K562 (cell line): ENCODE measurements around the gene EML2. TPM values are rescaled to one million over a fixed set of nuclear protein-coding genes. Genes with fewer than 3 reads are reported as not detected.
A peak's percentile ranks its signal among the peaks of the same experiment; 100 is the strongest.

ENCODE experiments used
- FOXK2 ChIP-seq, 2 experiments: fragments of 450-650 bp; IDR thresholded peaks in 1 of 2; conservative IDR thresholded peaks in 1 of 2; 2 replicates each; pipeline ENCODE4 v1.6.1; 2016; ENCODE audit warnings: low read depth in 2 of 2, mild to moderate bottlenecking in 1 of 2
- GABPB1 ChIP-seq: sonication (generic); formaldehyde crosslinking; IDR thresholded peaks from 2 replicates; pipeline ENCODE4 v1.8.0; 2022; ENCODE audit warnings: mild to moderate bottlenecking, missing genetic modification reagents
- NFIX ChIP-seq: fragments of 250-450 bp; sonication (Bioruptor Pico); IDR thresholded peaks from 2 replicates; pipeline ENCODE4 v1.4.0; 2020; ENCODE audit warnings: low read depth, mild to moderate bottlenecking, moderate library complexity
- PRDM10 ChIP-seq: fragments of 450-650 bp; IDR thresholded peaks from 2 replicates; pipeline ENCODE4 v1.6.1; 2018; ENCODE audit not compliant: partially characterized antibody
- VEZF1 ChIP-seq: fragments of 200-800 bp; sonication (Bioruptor generic); IDR thresholded peaks from 2 replicates; pipeline ENCODE4 v1.6.1; 2017; ENCODE audit warnings: missing genetic modification characterization, missing compliant biosample characterization
- polyA plus RNA-seq, 8 experiments: library from polyadenylated mRNA; depleted of rRNA in 4 of 8; stranded (reverse) in 5 of 8; unstranded in 3 of 8; fragments of >200 nt; fragmentation: Nextera tagmentation in 2 of 8; fragmentation: Illumina TruSeq in 1 of 8; extraction: Ambion mirVana in 2 of 8; extraction: Trizol in 1 of 8; gene quantifications; 2 replicates each; pipeline versions ENCODE4 v1.2.1 to v1.2.3, GENCODE V29; 2011 to 2014; ENCODE audit warnings: inconsistent platforms in 1 of 8, missing spikeins in 1 of 8
- total RNA-seq, 7 experiments: library from RNA; depleted of rRNA in 6 of 7; stranded (reverse); fragments of >200 nt in 6 of 7; fragmentation: Illumina TruSeq in 2 of 7; extraction: Trizol in 2 of 7; gene quantifications; 2 replicates each; pipeline versions ENCODE4 v1.2.1 to v1.2.3, GENCODE V29; 2011 to 2021; ENCODE audit warnings: low replicate concordance in 1 of 7
- TF ChIP-seq, protein P1 (sequence below): fragments of 450-650 bp; IDR thresholded peaks from 2 replicates; pipeline ENCODE4 v1.6.1; 2016; ENCODE audit warnings: mild to moderate bottlenecking, moderate library complexity
- TF ChIP-seq, protein P2 (sequence below), 2 experiments: fragments of 250-450 bp in 1 of 2; fragments of 450-650 bp in 1 of 2; sonication (Bioruptor Pico) in 1 of 2; IDR thresholded peaks; 2 replicates each; pipeline versions ENCODE4 v1.6.1 to v1.8.0; 2016 to 2021; ENCODE audit warnings: mild to moderate bottlenecking in 2 of 2, moderate library complexity in 2 of 2, missing compliant biosample characterization in 1 of 2, missing genetic modification characterization in 1 of 2

EML2 gene
- total and polyA plus RNA-seq, 9 of the 15 experiments (the other 6 are each of a cell fraction or from before 2014, with no cell fraction given) = 2.6 to 69.6 (median 24.8) TPM

DNA sequence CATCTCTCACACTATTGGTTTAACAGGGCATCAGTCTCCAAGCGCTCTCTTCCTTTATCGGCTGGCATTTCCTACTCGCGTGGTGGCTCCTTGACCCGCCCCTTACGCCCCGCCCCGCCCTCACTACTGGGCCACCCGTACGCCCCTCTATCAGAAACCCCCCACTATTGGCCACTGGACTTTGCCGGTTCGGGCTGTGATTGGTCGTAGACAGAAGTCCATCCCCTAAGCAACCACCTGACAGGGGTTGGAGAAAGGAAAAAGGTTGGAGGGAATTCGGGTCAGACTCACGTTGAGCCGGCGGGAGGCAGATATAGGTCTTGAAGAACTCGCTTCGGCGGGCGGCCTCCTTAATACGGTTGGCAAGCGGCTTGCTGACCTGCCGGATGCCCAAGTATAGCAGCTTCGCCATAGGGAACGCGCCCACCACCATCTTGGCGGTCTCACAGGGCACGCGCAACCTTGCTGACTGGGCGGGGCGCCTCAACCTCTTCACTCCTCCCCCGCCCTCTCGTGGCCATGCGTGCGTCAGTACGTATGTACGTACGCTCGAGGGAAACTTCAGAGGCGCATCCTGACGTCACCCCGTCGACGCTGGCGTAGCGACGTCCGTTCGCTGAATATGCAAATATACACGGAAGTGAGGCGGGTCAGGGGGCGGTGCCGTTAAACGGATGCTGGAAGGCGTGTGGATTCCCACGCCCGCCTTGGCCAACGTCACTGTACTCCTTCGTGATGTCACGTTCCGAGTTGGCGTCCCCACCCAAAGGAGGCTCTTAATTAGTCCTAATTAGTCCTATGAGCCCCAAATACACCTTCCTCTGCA, 54.7 kb downstream of the EML2 start, which contains the start of gene OPA3 (continued):
- TF ChIP-seq, protein P1, sequence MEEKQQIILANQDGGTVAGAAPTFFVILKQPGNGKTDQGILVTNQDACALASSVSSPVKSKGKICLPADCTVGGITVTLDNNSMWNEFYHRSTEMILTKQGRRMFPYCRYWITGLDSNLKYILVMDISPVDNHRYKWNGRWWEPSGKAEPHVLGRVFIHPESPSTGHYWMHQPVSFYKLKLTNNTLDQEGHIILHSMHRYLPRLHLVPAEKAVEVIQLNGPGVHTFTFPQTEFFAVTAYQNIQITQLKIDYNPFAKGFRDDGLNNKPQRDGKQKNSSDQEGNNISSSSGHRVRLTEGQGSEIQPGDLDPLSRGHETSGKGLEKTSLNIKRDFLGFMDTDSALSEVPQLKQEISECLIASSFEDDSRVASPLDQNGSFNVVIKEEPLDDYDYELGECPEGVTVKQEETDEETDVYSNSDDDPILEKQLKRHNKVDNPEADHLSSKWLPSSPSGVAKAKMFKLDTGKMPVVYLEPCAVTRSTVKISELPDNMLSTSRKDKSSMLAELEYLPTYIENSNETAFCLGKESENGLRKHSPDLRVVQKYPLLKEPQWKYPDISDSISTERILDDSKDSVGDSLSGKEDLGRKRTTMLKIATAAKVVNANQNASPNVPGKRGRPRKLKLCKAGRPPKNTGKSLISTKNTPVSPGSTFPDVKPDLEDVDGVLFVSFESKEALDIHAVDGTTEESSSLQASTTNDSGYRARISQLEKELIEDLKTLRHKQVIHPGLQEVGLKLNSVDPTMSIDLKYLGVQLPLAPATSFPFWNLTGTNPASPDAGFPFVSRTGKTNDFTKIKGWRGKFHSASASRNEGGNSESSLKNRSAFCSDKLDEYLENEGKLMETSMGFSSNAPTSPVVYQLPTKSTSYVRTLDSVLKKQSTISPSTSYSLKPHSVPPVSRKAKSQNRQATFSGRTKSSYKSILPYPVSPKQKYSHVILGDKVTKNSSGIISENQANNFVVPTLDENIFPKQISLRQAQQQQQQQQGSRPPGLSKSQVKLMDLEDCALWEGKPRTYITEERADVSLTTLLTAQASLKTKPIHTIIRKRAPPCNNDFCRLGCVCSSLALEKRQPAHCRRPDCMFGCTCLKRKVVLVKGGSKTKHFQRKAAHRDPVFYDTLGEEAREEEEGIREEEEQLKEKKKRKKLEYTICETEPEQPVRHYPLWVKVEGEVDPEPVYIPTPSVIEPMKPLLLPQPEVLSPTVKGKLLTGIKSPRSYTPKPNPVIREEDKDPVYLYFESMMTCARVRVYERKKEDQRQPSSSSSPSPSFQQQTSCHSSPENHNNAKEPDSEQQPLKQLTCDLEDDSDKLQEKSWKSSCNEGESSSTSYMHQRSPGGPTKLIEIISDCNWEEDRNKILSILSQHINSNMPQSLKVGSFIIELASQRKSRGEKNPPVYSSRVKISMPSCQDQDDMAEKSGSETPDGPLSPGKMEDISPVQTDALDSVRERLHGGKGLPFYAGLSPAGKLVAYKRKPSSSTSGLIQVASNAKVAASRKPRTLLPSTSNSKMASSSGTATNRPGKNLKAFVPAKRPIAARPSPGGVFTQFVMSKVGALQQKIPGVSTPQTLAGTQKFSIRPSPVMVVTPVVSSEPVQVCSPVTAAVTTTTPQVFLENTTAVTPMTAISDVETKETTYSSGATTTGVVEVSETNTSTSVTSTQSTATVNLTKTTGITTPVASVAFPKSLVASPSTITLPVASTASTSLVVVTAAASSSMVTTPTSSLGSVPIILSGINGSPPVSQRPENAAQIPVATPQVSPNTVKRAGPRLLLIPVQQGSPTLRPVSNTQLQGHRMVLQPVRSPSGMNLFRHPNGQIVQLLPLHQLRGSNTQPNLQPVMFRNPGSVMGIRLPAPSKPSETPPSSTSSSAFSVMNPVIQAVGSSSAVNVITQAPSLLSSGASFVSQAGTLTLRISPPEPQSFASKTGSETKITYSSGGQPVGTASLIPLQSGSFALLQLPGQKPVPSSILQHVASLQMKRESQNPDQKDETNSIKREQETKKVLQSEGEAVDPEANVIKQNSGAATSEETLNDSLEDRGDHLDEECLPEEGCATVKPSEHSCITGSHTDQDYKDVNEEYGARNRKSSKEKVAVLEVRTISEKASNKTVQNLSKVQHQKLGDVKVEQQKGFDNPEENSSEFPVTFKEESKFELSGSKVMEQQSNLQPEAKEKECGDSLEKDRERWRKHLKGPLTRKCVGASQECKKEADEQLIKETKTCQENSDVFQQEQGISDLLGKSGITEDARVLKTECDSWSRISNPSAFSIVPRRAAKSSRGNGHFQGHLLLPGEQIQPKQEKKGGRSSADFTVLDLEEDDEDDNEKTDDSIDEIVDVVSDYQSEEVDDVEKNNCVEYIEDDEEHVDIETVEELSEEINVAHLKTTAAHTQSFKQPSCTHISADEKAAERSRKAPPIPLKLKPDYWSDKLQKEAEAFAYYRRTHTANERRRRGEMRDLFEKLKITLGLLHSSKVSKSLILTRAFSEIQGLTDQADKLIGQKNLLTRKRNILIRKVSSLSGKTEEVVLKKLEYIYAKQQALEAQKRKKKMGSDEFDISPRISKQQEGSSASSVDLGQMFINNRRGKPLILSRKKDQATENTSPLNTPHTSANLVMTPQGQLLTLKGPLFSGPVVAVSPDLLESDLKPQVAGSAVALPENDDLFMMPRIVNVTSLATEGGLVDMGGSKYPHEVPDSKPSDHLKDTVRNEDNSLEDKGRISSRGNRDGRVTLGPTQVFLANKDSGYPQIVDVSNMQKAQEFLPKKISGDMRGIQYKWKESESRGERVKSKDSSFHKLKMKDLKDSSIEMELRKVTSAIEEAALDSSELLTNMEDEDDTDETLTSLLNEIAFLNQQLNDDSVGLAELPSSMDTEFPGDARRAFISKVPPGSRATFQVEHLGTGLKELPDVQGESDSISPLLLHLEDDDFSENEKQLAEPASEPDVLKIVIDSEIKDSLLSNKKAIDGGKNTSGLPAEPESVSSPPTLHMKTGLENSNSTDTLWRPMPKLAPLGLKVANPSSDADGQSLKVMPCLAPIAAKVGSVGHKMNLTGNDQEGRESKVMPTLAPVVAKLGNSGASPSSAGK = peak; percentile 80
- peak; percentile 77 for TF ChIP-seq VEZF1 (CRISPR knock-in tag)
- TF ChIP-seq, protein P2, sequence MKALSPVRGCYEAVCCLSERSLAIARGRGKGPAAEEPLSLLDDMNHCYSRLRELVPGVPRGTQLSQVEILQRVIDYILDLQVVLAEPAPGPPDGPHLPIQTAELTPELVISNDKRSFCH (CRISPR knock-in tag; IDR thresholded peaks at IDR 0.05) = no peak
- TF ChIP-seq, protein P2 (tag; IDR thresholded peaks at IDR 0.05) = peak; percentile 74; the same call in 1 of the 2 replicates
- peak; percentile 90 for TF ChIP-seq GABPB1 (CRISPR knock-in tag)
- no peak for TF ChIP-seq NFIX
- peak; percentile 54 for TF ChIP-seq PRDM10
- peak; percentile 76 to 78 for TF ChIP-seq FOXK2 (conservative IDR thresholded peaks at IDR 0.05 in 1 of 2, IDR thresholded peaks at IDR 0.05 in 1 of 2; ENCODE audit: low read depth in 2 of 2)
